GM19438 (cell line): ENCODE measurements around the gene CHIC1.
"Not testable (repeated sequence)": the region's sequence is repeated elsewhere in the genome, so short reads cannot be mapped to it uniquely, and the experiment has no call there.

Experiments used
- ATAC-seq: cut with Tn5 transposase; IDR thresholded peaks from one replicate; pipeline ENCODE4 v1.9.1; 2021; ENCODE audit warnings: low read depth; ENCODE audit not compliant: unreplicated experiment

Gene CHIC1

DNA sequence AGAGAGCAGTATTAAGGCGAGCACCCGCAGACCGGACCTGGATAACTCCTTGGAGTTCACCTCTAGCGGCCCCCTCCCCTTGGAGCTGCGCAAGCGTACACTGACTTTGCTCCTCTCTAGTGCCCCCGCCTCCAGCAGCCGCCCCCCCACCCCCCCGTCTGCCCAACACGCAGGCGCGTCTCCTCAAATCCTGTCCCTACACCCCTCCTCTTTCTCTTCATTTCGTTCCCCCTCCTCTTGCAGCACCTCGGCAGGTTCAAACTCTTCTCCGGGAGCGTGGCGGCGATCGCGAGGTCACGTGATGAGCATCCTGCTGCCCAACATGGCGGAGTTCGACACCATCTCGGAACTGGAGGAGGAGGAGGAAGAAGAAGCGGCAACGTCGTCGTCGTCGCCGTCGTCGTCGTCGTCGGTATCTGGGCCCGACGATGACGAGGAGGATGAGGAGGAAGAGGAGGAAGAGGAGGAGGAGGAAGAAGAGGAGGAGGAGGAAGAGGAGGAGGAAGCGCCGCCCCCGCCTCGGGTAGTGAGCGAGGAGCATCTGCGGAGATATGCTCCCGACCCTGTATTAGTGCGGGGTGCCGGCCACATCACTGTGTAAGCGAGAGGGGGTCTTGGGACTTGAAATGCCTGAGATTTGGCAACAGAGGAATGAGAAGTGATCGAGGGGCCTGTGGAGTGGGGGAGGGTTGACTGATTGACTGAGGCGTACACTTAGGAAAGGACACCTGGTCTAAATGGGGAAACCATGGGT, at the start of gene CHIC1:
Gene CHIC1, plus strand, starts transcription at position 214 of the 754 bp plus-strand sequence. Its CDS starts 88 bp downstream, at position 302.
- peak; percentile 65 for ATAC-seq

DNA sequence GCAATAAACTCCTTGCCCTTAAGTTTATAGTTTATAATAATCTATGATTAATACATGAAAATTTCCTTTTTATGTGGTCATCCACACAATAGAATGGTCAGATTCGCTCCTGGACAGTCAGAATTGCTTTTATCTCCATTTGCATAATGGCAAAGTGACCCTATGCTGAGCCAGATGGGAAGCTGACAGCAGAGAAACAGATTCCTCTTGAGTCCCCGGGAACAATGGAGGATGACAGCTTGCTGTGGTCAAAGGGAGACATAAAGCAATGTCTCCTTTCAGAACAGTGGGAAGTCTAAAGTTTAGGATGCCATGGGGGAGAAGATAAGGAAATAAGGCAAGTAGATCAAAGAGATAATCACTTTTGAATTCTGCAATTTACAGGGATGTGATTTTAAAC, 40.2 kb upstream of the CHIC1 start:
- not testable (repeated sequence) for ATAC-seq

DNA sequence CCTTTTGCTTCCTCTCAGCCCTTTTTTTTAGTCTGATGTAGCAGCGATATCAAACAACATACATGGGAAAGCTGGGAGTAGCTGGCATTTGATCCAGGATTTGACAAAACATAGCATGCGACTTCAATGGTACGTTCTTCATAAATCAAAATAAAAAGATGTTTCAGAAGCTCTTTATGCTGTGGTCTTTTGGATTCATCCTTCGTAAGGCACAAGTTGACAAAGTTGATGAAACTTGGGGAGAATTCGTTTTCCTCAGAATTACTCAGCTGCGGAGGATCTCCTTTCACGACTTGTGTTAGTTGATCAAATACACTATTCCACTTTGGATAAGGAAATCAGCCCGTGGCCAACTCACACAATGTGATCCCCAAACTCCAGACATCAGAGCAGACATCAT, 38.1 kb upstream of the CHIC1 start:
- no peak for ATAC-seq

DNA sequence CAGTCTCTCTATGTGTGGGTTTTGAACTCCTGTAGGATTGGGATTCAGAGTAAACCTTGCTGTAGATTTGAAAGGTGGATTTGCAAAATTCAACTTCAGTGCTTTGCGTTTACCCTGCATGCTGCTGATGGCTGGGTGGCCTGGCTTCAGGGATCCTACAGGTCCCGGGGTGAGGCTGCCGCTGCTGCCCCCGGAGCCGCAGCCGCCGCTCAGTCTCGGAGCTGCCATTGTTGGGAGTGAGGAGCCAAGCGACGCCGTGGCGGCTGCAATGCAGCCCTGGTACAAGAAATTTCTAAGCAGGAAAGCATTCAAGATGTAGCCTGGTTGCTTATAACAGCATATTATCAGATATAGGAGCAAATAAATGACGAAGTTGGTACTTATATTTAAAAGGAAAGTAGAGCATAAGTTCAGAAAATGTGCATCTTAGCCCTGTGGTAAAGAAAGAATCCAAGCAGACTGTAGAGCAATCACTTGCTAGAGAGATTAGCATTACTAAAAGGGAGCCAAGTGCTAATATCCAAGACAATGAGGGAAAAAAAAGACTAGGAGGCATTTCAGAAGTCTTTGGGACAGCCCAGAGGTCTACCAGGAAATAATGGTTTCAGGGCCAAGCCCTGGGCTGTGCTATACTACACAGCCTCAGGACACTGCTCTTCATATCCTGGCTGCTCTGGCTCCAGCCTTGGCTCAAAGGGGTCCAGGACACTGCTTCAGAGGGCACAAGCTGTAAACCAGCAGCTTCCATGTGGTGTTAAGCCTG, 36.9 kb upstream of the CHIC1 start:
- no peak for ATAC-seq

DNA sequence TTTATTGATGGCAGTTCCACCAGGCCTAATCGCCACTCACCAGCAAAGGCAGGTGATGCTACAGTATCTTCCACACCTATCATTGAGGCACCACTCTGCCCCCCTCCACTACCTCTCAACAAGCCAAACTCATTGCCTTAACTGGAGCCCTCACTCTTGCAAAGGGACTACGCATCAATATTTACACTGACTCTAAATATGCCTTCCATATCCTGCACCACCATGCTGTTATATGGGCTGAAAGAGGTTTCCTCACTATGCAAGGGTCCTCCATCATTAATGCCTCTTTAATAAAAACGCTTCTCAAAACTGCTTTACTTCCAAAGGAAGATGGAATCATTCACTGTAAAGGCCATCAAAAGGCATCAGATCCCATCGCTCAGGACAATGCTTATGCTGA, 31.3 kb upstream of the CHIC1 start:
- not testable (repeated sequence) for ATAC-seq

DNA sequence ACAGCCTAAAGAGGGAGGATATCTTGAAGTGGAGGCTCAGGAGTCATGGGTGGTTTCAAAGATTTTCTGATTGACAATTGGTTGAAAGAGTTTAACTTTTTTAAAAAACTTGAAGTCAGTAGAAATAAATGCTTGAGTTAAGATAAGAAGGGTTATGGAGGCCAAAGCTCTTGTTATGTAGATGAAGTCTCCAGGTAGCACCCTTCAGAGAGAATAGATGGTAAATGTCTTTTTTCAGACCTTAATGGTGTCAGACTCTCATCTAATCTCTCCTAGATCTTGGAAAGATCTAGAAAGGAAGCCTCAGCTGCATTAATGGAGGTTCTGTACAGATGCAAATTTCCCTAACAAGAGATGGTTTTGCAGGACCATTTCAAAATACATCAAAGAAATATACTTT, 6.8 kb upstream of the CHIC1 start:
- no peak for ATAC-seq

DNA sequence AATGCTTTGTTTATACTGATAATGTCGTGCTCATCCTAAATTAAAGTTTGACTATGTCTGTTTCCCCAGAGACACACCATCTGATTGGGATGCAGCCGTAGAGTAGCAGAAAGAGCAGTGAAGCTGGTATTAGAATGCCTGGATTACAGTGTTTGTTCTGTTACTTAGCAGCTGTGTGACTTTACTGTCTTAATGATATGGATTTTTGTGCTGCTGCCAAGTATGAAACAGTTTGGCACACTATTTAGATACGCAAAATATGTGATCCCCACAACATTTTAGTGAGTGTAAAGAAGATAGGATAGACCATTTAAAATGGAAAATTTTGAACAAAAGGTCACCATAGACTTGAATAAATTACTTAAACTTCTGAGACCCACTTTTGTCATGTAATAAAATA, 1.2 kb upstream of the CHIC1 start:
- ATAC-seq, result no peak

DNA sequence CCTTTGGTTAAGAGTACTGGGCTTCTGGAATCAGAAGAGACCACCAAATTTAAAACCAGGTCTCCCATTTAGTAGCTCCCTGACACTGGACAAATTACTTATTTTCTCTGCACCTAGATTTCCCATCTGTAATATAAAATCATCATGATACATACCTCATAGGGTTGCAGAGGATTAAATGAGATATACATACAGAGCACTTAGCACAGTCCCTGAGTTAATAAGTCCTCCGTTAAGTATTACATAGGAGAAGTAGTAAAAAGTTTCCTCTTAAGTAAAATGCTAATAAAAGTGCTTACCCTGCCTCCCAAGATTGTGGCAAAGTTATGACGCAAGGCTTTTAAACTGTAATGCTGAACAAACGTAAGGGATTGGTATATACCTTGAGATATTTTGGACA, 539 bp upstream of the CHIC1 start:
- ATAC-seq, result no peak

DNA sequence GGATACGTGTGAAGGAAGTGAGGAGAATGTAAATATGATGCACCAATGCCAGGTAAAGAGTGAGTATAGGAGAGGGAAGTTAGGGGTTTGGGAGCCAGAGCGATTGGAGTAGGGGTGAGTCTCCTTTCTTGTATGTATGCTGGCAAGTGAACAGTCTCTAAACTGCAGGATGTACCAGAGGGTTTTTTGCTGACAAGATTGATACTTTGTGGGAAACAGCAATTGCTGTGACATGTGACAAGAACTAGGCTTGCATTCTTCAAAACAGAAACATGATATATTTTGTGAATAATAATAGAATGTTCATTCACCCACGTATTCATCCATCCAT, 706 bp downstream of the CHIC1 start:
- peak; percentile 37 for ATAC-seq

DNA sequence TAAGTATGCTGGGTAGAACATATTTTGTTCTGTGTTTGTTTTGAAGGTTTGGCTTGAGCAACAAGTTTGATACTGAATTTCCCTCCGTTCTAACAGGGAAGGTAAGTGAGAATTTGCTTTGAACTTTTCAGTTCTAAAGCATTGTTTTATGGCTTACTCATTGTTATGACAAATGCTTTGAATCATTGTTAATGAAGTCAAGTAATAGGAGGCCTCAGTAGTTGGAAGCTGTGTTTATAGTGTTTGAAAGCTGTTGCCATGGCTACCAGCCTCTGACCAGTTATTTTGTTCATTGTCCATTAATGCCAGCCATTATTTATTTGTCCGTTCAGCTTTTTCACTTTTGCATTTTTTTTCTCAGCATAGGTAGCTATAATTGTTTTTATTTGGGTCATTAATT, 14.4 kb downstream of the CHIC1 start:
- no peak for ATAC-seq

DNA sequence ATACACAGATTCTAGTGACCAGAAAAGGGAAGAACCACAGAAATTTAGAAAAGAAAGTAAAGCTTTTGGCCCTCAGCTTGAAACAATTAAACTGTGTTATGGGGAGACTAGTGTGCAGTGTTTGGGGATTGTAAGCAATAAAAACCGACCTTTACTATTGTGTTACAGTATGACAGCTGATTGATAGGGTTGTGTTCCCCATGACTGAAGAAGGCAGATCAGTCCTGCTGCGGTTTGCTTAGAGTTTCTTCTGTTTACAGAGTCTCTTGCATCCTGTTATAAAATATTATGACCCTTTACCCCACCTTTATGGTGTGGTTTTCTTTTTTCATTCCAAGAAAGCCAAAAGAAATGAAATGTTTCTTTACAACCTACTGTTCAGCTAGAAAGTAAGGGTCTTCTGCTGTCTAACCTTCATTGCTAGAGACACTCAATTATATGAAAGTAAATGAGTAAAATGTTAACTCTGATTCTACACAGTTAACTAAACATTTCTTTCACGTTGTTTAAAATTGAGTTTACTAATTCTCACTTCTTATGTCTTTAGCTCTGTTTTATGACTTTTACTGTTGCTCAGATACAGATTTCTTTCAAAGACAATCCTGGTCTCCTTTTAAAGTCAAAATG, 18.1 kb downstream of the CHIC1 start:
- ATAC-seq, result no peak

DNA sequence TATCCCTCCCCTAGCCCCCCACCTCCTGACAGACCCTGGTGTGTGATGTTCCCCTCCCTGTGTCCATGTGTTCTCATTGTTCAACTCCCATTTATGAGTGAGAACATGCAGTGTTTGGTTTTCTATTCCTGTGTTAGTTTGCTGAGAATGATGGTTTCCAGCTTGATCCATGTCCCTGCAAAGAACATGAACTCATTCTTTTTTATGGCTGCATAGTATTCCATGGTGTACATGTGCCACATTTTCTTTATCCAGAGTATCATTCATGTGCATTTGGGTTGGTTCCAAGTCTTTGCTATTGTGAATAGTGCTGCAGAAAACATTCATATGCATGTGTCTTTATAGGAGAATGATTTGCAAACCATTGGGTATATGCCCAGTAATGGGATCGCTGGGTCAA, 34.8 kb downstream of the CHIC1 start:
- ATAC-seq, result not testable (repeated sequence)

DNA sequence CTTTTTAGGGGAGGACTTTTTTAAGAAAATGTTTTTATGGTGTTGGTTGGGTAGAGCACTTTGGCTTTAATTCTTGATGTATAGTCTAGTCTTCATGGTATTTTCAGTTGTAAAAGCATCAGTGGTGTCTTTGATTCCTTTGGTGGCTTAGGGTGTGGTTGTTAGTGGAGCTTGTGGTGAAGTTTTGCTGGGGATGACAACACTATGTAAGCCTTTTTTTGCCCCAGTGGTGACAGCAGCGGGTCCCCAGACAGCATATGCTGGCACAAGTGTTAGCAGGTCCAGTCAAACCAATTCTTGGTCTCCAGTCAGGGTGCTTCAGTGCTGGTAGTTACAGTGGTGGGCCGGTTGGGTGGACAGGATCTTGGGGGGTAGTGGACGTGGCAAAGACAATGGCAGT, 52.0 kb downstream of the CHIC1 start:
- no peak for ATAC-seq

DNA sequence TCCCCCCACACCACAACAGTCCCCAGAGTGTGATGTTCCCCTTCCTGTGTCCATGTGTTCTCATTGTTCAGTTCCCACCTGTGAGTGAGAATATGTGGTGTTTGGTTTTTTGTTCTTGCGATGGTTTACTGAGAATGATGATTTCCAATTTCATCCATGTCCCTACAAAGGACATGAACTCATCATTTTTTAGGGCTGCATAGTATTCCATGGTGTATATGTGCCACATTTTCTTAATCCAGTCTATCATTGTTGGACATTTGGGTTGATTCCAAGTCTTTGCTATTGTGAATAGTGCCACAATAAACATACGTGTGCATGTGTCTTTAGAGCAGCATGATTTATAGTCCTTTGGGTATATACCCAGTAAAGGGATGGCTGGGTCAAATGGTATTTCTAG, 78.7 kb downstream of the CHIC1 start:
- ATAC-seq, result not testable (repeated sequence)

DNA sequence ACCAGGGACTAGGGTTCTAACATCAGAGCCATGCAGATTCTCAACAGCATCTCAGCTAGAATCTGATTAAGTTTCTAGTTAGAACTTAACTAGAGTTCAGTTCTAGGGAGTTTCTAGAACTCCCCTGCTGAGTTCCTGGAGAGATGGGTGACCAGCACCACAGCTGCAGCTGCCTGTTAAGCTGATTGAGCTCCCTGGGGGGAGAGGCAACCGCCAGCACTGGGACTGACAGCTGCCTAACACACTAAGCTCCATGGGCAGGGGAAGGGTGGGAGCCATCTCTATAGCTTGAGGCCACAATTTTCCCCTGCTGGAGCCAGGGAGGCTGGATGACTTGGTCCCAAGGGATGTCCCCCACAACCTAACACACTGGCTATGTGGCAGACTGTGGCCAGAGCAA, 84.2 kb downstream of the CHIC1 start:
- ATAC-seq, result peak; percentile 71

DNA sequence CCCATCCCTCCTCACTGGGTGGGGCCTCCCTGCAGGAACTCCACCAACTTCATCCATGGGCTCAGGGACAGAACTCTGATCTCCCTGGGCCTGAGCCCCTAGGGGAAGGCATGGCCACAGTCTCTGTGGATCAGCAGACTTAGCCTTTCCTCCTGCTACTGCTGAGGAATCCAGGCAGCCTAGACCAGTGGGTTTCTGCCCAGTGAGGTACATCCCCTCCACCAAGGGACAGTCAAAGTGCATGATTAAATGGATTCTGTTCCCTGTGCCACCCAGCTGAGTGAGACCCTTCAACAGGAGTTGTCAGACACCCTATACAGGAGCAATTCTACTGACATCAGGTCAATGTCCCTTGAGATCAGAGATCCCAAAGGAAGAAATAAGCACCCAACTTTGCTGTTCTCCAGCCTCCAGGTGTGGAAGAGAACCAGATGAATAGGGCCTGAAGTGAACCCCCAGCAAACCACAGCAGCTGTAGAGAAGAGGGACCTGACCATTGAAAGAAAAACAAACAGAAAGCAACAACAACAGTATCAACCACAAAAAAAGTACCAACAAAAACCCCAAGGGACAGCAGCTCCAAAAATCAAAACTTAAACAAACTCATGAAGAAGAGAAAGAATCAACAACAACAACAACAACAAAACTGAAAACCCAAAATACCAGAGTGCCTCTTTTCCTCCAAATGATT, 84.8 kb downstream of the CHIC1 start:
- peak; percentile 62 for ATAC-seq

DNA sequence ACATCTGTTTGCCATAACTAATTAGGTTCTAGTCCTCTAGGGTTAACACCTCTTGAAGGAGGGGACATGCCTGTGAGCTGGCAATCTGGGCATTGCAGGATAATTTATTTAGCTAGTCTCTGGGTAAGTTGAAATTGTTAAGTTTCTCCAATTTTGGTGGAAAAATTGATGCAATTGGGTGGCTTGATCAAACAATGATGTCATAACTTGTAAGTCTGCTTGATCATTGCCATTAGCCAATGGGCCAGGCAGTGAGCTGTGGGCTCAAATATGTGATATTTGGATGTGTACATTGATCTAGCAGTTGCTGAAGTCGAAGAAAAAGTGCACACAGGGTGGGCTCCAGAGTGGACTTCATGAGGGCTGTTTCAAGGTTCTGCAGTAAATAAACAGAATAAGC, 98.3 kb downstream of the CHIC1 start:
- not testable (repeated sequence) for ATAC-seq

DNA sequence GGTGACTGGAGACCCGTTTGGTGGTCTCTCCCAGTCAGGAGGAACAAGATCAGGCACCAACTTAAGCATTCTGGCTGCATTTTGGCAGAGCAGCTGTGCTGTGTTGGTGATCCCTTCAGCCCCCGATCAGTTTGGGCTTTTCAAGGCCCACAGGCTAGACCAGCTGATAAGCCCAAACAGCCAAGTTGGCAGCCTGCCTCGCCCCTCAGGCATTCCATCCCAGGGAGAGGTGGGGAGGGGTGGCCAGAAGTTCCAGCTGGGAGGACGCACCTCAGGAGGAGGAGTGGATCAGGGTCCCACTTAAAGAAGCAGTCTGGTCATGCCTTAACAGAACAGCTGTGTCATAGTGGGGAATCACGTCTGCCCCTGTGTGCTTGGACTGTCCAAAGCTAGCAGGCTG, 105.8 kb downstream of the CHIC1 start:
- no peak for ATAC-seq

DNA sequence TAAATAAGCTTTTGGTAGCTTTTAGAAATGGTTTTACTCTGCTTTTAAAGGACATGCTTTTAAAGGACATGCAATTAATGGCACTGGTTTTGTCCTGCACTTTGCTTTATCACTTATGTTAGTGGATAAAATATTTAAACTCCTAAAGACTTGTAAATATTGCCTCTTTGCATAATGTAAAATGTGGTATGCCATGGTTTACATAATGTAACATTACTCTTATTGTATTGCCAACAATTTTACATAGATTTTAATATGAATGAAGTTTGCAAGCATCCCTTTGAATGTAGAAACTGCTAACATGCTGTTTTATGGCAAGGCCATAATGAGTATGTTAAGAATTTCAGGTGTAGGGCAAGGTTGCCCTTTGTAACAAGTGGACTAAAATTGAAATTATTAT, 118.4 kb downstream of the CHIC1 start:
- ATAC-seq, result no peak

DNA sequence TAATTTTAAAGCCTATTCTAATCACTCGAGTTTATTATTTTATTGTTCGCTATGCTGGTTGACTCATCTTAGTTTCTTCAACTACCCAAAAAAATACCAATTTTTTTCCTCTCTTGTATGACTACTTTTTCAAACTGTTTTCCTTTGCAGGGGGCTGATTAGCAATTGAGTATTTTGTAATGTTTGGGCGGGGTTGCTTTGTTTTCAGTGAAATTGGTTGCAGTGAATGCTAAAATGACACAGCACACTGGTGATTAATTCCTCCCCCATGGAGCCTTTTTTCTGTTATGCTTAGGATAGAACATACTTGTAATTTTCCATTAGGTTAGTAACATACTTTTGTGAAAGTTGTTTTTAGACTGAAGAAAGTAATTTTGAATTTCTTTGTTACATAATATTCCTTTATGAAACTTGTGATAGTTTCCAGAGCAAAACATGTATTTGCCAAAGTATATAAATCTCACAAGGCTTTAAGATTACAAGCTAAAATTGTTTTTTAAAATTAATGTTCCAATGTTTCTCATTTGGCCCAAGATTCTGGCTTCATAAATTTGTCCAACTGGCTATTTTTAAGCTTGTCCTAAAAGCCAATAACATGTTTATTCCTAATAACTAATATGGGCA, 120.4 kb downstream of the CHIC1 start:
- no peak for ATAC-seq

DNA sequence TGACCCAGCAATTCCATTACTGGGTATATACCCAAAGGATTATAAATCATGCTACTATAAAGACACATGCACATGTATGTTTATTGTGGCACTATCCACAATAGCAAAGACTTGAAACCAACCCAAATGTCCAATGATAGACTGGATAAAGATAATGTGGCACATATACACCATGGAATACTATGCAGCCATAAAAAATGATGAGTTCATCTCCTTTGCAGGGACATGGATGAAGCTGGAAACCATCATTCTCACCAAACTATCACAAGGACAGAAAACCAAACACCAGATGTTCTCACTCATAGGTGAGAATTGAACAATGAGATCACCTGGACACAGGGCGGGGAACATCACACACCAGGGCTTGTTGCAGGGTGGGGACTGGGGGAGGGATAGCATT, 144.0 kb downstream of the CHIC1 start:
- ATAC-seq, result not testable (repeated sequence)
